Suprapubic skin (tissue), 4 donors: ENCODE data around the gene FRA10AC1. TPM values are rescaled to one million over a fixed set of nuclear protein-coding genes. Genes with fewer than 3 reads are reported as not detected.

Experiments
- DNase-seq, 2 donors: peaks; one replicate each; pipeline ENCODE4 v3.0.0-alpha.2; 2019; ENCODE audit warnings: low spot score in 2 of 2
- H3K27ac ChIP-seq: fragments of 200-600 bp; sonication (generic); one replicate; pipeline ENCODE4 v1.5.1; 2019
- H3K27me3 ChIP-seq: fragments of 200-600 bp; sonication (generic); one replicate; pipeline ENCODE4 v1.5.1; 2019
- H3K36me3 ChIP-seq: fragments of 200-600 bp; sonication (generic); one replicate; pipeline ENCODE4 v1.5.1; 2019
- H3K4me1 ChIP-seq: fragments of 200-600 bp; sonication (generic); one replicate; pipeline ENCODE4 v1.5.1; 2019
- H3K4me3 ChIP-seq: fragments of 200-600 bp; sonication (generic); one replicate; pipeline ENCODE4 v1.5.1; 2019; ENCODE audit warnings: mild to moderate bottlenecking
- H3K9me3 ChIP-seq: fragments of 200-600 bp; sonication (generic); one replicate; pipeline ENCODE4 v1.5.1; 2019
- EP300 ChIP-seq: sonication (generic); formaldehyde crosslinking; IDR thresholded peaks from one replicate; pipeline ENCODE4 v1.6.1; 2017; ENCODE audit warnings: antibody characterized with exemption
- POLR2A ChIP-seq, 2 donors: fragments of 450-650 bp; IDR thresholded peaks; one replicate each; pipeline ENCODE4 v1.6.1; 2017; ENCODE audit warnings: antibody characterized with exemption in 2 of 2, mild to moderate bottlenecking in 2 of 2, moderate library complexity in 2 of 2
- POLR2AphosphoS5 ChIP-seq, 3 donors: sonication (generic); formaldehyde crosslinking; IDR thresholded peaks; one replicate each; pipeline ENCODE4 v1.6.1; 2017; ENCODE audit warnings: antibody characterized with exemption in 3 of 3
- WGBS: methylation state at CpG from one replicate; pipeline ENCODE4 v1.1.5; 2018; 5-methylcytosine and 5-hydroxymethylcytosine counted together
- total RNA-seq, 4 donors: library from RNA; depleted of rRNA; stranded (reverse); fragments of >200 nt; gene quantifications; one replicate each; pipeline ENCODE4 v1.1.0, GENCODE V29; 2016
- TF ChIP-seq, protein P1 (sequence below), 2 donors: fragments of 200-600 bp in 1 of 2; fragments of 450-650 bp in 1 of 2; sonication (generic) in 1 of 2; IDR thresholded peaks; one replicate each; pipeline ENCODE4 v1.5.1; 2016 to 2019; ENCODE audit warnings: antibody characterized with exemption in 2 of 2, mild to moderate bottlenecking in 1 of 2, moderate library complexity in 1 of 2

The FRA10AC1 gene
- total RNA-seq, 4 donors from 2014 or later = 4.7 to 78.0 (median 13.8) TPM

DNA sequence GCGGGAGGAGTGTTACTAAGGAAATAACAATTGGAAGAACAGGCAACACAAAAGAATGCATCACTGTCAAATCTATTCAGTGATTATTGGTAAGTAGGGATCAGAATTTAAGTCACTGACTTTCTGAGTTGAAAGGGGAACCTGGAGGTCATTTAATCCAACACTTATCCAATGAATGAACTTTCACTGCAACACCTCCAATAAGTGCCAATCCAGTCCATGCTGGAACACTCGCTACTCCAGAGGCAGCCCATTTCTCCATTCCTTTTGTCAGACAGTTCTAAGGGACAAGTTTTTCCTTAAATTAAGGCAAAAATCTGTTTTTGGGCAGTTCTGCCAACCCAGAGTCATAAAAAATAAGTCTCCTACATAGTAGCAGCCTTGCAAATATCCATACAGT lies 29.5 kb downstream of the FRA10AC1 start:
- Histone ChIP-seq H3K9me3 (no peaks in the 10 kb centered on the region), H3K4me1 (no peaks in the 10 kb centered on the region), H3K36me3 (peaks cover 66% of the 10 kb centered on the region), H3K27me3 (no peaks in the 10 kb centered on the region), H3K4me3 (no peak overlapping the region), H3K27ac (no peak overlapping the region)
- DNase-seq = no peak
- WGBS = 85% methylated on average over 2 of the region's 2 CpGs
- TF ChIP-seq, protein P1, sequence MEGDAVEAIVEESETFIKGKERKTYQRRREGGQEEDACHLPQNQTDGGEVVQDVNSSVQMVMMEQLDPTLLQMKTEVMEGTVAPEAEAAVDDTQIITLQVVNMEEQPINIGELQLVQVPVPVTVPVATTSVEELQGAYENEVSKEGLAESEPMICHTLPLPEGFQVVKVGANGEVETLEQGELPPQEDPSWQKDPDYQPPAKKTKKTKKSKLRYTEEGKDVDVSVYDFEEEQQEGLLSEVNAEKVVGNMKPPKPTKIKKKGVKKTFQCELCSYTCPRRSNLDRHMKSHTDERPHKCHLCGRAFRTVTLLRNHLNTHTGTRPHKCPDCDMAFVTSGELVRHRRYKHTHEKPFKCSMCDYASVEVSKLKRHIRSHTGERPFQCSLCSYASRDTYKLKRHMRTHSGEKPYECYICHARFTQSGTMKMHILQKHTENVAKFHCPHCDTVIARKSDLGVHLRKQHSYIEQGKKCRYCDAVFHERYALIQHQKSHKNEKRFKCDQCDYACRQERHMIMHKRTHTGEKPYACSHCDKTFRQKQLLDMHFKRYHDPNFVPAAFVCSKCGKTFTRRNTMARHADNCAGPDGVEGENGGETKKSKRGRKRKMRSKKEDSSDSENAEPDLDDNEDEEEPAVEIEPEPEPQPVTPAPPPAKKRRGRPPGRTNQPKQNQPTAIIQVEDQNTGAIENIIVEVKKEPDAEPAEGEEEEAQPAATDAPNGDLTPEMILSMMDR (IDR thresholded peaks at IDR 0.05) = no peak
- TF ChIP-seq EP300 = no peak
- TF ChIP-seq POLR2A (IDR thresholded peaks at IDR 0.05) = no peak
- no peak for TF ChIP-seq POLR2AphosphoS5 (IDR thresholded peaks at IDR 0.05)

DNA sequence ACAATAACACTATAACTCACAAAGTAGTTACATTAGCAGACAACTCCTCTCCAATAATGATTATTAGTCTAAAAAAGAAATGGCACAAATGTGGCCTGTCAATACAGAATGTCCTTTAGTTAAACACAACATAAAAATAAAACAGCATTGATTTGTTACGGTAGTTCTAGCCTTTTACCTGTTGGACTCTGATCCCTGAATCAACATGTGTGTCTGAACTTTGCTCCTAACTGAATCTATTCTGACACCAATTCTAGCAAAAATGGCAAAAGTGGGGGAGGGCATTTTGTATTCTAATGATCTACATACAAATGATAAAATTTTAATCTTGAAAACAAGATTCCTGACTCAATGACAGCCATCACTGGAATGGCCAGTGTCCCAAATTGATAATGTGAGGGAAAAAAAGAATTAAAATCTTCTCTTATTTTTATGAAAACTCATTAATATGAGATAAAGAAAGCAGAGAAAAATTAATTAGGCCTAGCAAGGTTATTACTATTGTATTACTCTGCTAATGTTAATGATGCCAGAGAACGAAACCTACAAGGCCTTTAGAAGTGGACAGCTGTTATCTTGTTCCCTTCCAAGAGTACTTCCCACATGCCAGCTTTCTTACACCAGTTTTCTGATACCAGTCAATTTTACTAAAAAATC lies 30.2 kb downstream of the FRA10AC1 start:
- 96% methylated on average over 2 of the region's 2 CpGs for WGBS
- Histone ChIP-seq H3K27me3 (no peaks in the 10 kb centered on the region), H3K4me3 (no peak overlapping the region), H3K9me3 (no peaks in the 10 kb centered on the region), H3K4me1 (no peaks in the 10 kb centered on the region), H3K36me3 (peaks cover 67% of the 10 kb centered on the region), H3K27ac (no peak overlapping the region)
- DNase-seq = no peak
- no peak for TF ChIP-seq POLR2A (IDR thresholded peaks at IDR 0.05)
- no peak for TF ChIP-seq POLR2AphosphoS5 (IDR thresholded peaks at IDR 0.05)
- TF ChIP-seq, protein P1 (IDR thresholded peaks at IDR 0.05) = no peak
- TF ChIP-seq EP300 = no peak

DNA sequence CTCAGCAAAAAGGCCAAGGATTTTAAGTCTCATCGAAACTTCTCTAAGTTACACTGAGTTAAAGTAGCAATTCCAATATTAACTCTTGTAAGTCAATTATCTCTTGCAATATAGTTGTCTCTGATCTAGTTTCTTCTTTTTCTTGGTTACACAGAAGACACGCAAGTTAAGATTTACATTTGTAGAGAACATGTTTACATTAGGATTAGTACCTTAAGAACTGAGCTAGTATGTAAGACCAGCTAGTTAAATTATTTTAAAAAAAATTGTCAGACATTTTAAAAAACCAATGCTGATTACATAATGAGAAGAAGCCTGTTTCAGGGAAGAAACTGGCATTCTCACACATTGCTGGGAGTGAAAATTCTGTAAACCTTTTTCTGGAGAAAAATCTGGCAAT lies 31.4 kb downstream of the FRA10AC1 start:
- peaks cover 77% of the 10 kb centered on the region for H3K36me3 ChIP-seq
- 96% methylated on average over 2 of the region's 2 CpGs for WGBS
- TF ChIP-seq EP300 (no peak), POLR2AphosphoS5 (IDR thresholded peaks at IDR 0.05) (no peak), POLR2A (IDR thresholded peaks at IDR 0.05) (no peak)
- TF ChIP-seq, protein P1 (IDR thresholded peaks at IDR 0.05) = no peak

DNA sequence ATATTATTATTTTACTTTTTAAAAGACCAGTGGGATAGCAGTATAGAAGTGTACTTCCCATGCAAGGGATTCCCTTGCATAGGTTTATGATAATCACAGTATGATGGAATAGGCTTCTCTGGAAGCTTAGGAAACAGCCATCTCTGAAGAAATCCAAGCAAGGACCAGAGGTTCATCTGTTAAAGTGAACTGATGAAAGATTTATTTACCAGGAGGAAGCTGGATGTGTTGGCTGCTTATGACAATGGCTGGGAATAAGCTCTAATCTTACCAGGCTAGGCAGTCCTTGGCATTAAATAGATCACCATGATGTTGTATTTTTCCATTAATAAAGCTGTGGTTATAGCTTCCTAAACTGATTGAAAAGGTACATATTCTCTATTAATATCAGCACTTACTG lies 32.0 kb downstream of the FRA10AC1 start:
- no peaks in the 10 kb centered on the region for H3K4me1 ChIP-seq
- H3K9me3 ChIP-seq = no peaks in the 10 kb centered on the region
- DNase-seq = no peak
- H3K4me3 ChIP-seq = no peak overlapping the region
- peaks cover 75% of the 10 kb centered on the region for H3K36me3 ChIP-seq
- TF ChIP-seq POLR2A (IDR thresholded peaks at IDR 0.05) (no peak), EP300 (no peak), POLR2AphosphoS5 (IDR thresholded peaks at IDR 0.05) (no peak)
- TF ChIP-seq, protein P1 (IDR thresholded peaks at IDR 0.05) = no peak
- H3K27me3 ChIP-seq = no peaks in the 10 kb centered on the region
- no peak overlapping the region for H3K27ac ChIP-seq

More for the DNA sequence above, 31.4 kb downstream of the FRA10AC1 start:
- H3K27me3 ChIP-seq = no peaks in the 10 kb centered on the region
- H3K4me3 ChIP-seq = no peak overlapping the region
- no peaks in the 10 kb centered on the region for H3K4me1 ChIP-seq
- DNase-seq = no peak
- no peak overlapping the region for H3K27ac ChIP-seq
- H3K9me3 ChIP-seq = no peaks in the 10 kb centered on the region

DNA sequence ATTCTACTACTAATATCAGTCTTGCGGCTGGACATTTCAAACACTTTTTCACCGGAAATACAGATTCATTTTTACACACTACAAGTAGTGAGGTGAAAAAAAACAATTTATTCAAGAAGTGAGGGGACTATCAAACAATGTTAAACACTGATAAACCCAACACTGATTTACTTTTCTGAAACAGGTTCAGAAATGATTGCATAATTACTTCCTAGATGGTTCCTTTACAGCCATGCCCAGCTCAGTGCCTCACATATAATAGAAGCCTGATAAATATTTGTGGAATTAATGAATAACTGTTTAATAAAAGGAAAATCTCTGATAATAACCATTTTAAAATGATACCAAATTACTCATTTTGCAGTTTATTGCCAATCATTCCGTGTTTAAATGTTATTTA lies 34.6 kb downstream of the FRA10AC1 start:
- no peak for DNase-seq
- Histone ChIP-seq H3K4me1 (no peaks in the 10 kb centered on the region), H3K36me3 (peaks cover 61% of the 10 kb centered on the region), H3K9me3 (no peaks in the 10 kb centered on the region), H3K27ac (no peak overlapping the region), H3K27me3 (no peaks in the 10 kb centered on the region), H3K4me3 (no peak overlapping the region)
- TF ChIP-seq POLR2A (IDR thresholded peaks at IDR 0.05) (no peak), POLR2AphosphoS5 (IDR thresholded peaks at IDR 0.05) (no peak), EP300 (no peak)
- TF ChIP-seq, protein P1 (IDR thresholded peaks at IDR 0.05) = no peak
- 99% methylated on average over 3 of the region's 3 CpGs for WGBS
